Neuronal stem cell (in vitro differentiated cells): Measurements from ENCODE around the gene PCARE.

Source experiments
- DNase-seq: peaks from one replicate; pipeline ENCODE4 v3.0.0-alpha.2; 2013; ENCODE audit warnings: low spot score
- H2AFZ ChIP-seq: one replicate; pipeline ENCODE4 v1.6.1; 2013; ENCODE audit warnings: mild to moderate bottlenecking, low read length, inconsistent platforms
- H2AK5ac ChIP-seq: 2 replicates; pipeline ENCODE4 v1.6.1; 2013; ENCODE audit warnings: low read depth, mild to moderate bottlenecking, inconsistent platforms, low read length, moderate library complexity, mixed read lengths
- H2BK120ac ChIP-seq: 2 replicates; pipeline ENCODE4 v1.6.1; 2013; ENCODE audit warnings: low read depth, mild to moderate bottlenecking, inconsistent platforms, low read length, moderate library complexity, mixed read lengths
- H2BK12ac ChIP-seq: one replicate; pipeline ENCODE4 v1.6.1; 2013; ENCODE audit warnings: low read length, inconsistent platforms
- H2BK15ac ChIP-seq: 2 replicates; pipeline ENCODE4 v1.6.1; 2013; ENCODE audit warnings: mild to moderate bottlenecking, low read length, inconsistent platforms, mixed read lengths
- H2BK5ac ChIP-seq: one replicate; pipeline ENCODE4 v1.6.1; 2013; ENCODE audit warnings: inconsistent platforms, mild to moderate bottlenecking, low read length, moderate library complexity
- H3K14ac ChIP-seq: one replicate; pipeline ENCODE4 v1.6.1; 2013; ENCODE audit warnings: low read length, inconsistent platforms
- H3K18ac ChIP-seq: 2 replicates; pipeline ENCODE4 v1.6.1; 2013; ENCODE audit warnings: low read length, inconsistent platforms
- H3K23ac ChIP-seq: 2 replicates; pipeline ENCODE4 v1.6.1; 2013; ENCODE audit warnings: low read depth, mild to moderate bottlenecking, mixed read lengths, low read length, inconsistent platforms; ENCODE audit not compliant: poor library complexity
- H3K27ac ChIP-seq: replicated peaks from 3 replicates; pipeline ENCODE4 v1.5.1; 2013; ENCODE audit warnings: low read length, inconsistent platforms
- H3K27me3 ChIP-seq, 3 experiments: 2 replicates each; pipeline ENCODE4 v1.6.1; 2013; ENCODE audit warnings: low read length in 3 of 3, mild to moderate bottlenecking in 2 of 3, inconsistent platforms in 1 of 3, low read depth in 1 of 3, mixed read lengths in 1 of 3, moderate library complexity in 1 of 3; ENCODE audit not compliant: control insufficient read depth in 3 of 3, insufficient read depth in 3 of 3
- H3K36me3 ChIP-seq, 2 donors: replicated peaks in 1 of 2; 2 replicates each; pipeline ENCODE4 v1.6.1; 2013; ENCODE audit warnings: low read length in 2 of 2; ENCODE audit not compliant: control insufficient read depth in 2 of 2, insufficient read depth in 2 of 2
- H3K4ac ChIP-seq: 2 replicates; pipeline ENCODE4 v1.6.1; 2013; ENCODE audit warnings: inconsistent platforms, mild to moderate bottlenecking, low read length, moderate library complexity
- H3K4me1 ChIP-seq, 2 donors: 1 replicate in 1 of 2; 2 replicates in 1 of 2; pipeline ENCODE4 v1.6.1; 2013; ENCODE audit warnings: low read length in 2 of 2, low read depth in 1 of 2; ENCODE audit not compliant: control insufficient read depth in 2 of 2, insufficient read depth in 1 of 2
- H3K4me2 ChIP-seq: one replicate; pipeline ENCODE4 v1.6.1; 2013; ENCODE audit warnings: mild to moderate bottlenecking, low read length, inconsistent platforms; ENCODE audit not compliant: insufficient read depth, poor library complexity, severe bottlenecking
- H3K4me3 ChIP-seq, 2 donors: 2 replicates each; pipeline ENCODE4 v1.5.1; 2013; ENCODE audit warnings: low read length in 2 of 2, mild to moderate bottlenecking in 2 of 2, inconsistent platforms in 1 of 2, moderate library complexity in 1 of 2
- H3K79me1 ChIP-seq: one replicate; pipeline ENCODE4 v1.6.1; 2013; ENCODE audit warnings: low read depth, mild to moderate bottlenecking, inconsistent platforms, low read length, moderate library complexity
- H3K9ac ChIP-seq: one replicate; pipeline ENCODE4 v1.6.1; 2013; ENCODE audit warnings: mild to moderate bottlenecking, low read depth, low read length, inconsistent platforms; ENCODE audit not compliant: poor library complexity
- H3K9me3 ChIP-seq, 2 donors: replicated peaks in 1 of 2; 2 replicates each; pipeline versions ENCODE3 to v1.6.1; 2013; ENCODE audit warnings: low read length in 2 of 2, mild to moderate bottlenecking in 2 of 2, inconsistent platforms in 1 of 2, low read depth in 1 of 2, mixed read lengths in 1 of 2, moderate library complexity in 1 of 2; ENCODE audit not compliant: control insufficient read depth in 2 of 2, insufficient read depth in 1 of 2
- H4K8ac ChIP-seq: one replicate; pipeline ENCODE4 v1.6.1; 2013; ENCODE audit warnings: low read depth, mild to moderate bottlenecking, inconsistent platforms, low read length, moderate library complexity
- H4K91ac ChIP-seq: one replicate; pipeline ENCODE4 v1.6.1; 2013; ENCODE audit warnings: low read length, low read depth, mild to moderate bottlenecking, inconsistent platforms; ENCODE audit not compliant: poor library complexity
- WGBS, 2 donors: extraction: QIAGEN DNeasy Blood & Tissue Kit; methylation state at CpG; one replicate each; pipeline ENCODE4 v1.1.7; 2013; ENCODE audit warnings: missing lambda C conversion rate in 2 of 2, mixed read lengths in 1 of 2; ENCODE audit not compliant: insufficient read length in 2 of 2, insufficient replicate concordance in 1 of 2; ENCODE audit errors: extremely low coverage in 2 of 2; 5-methylcytosine and 5-hydroxymethylcytosine counted together

The PCARE gene

GRCh38 chr2:29061176-29061575 is 13.1 kb downstream of the PCARE start:
- no peak overlapping the region for H3K9ac ChIP-seq
- H3K4me3 ChIP-seq, result no peak overlapping the region
- no peak overlapping the region for H2AFZ ChIP-seq
- H3K79me1 ChIP-seq, result no peaks in the 10 kb centered on the region
- H2AK5ac ChIP-seq, result no peak overlapping the region
- no peak overlapping the region for H3K4ac ChIP-seq
- no peak overlapping the region for H4K91ac ChIP-seq
- H3K18ac ChIP-seq, result no peak overlapping the region
- DNase-seq, result no peak
- no peak overlapping the region for H2BK5ac ChIP-seq
- no peaks in the 10 kb centered on the region for H3K9me3 ChIP-seq
- no peak overlapping the region for H3K14ac ChIP-seq
- H4K8ac ChIP-seq, result no peak overlapping the region
- H3K36me3 ChIP-seq, result no peaks in the 10 kb centered on the region
- no peak overlapping the region for H3K23ac ChIP-seq
- H3K27ac ChIP-seq, result no peak overlapping the region
- no peak overlapping the region for H3K4me2 ChIP-seq
- H2BK15ac ChIP-seq, result no peak overlapping the region
- no CpG with 5 or more reads among the region's 6 CpGs for WGBS, 2 donors
- no peak overlapping the region for H2BK120ac ChIP-seq
- peaks cover 26 to 34% of the 10 kb centered on the region in 2 donors for H3K4me1 ChIP-seq
- no peak overlapping the region for H2BK12ac ChIP-seq
- peaks cover 0 to 31% (median 0%) of the 10 kb centered on the region in 3 experiments for H3K27me3 ChIP-seq

- Histone ChIP-seq H4K91ac (no peak overlapping the region), H3K79me1 (no peaks in the 10 kb centered on the region), H3K23ac (no peak overlapping the region), H3K4me1 (peaks cover 26 to 32% of the 10 kb centered on the region in 2 donors), H3K27me3 (peaks cover 0 to 31% (median 0%) of the 10 kb centered on the region in 3 experiments), H3K9me3 (no peaks in the 10 kb centered on the region), H4K8ac (no peak overlapping the region), H2BK15ac (no peak overlapping the region), H3K9ac (no peak overlapping the region), H3K4me3 (no peak overlapping the region), H2BK12ac (no peak overlapping the region), H3K4me2 (no peak overlapping the region), H3K36me3 (no peaks in the 10 kb centered on the region), H3K18ac (no peak overlapping the region), H2BK5ac (no peak overlapping the region), H3K27ac (no peak overlapping the region), H3K14ac (no peak overlapping the region), H3K4ac (no peak overlapping the region), H2AFZ (no peak overlapping the region), H2BK120ac (no peak overlapping the region), H2AK5ac (no peak overlapping the region)
- DNase-seq, result no peak
- no CpG with 5 or more reads among the region's 9 CpGs for WGBS, 2 donors
Measured at GRCh38 chr2:29060441-29060840, 13.9 kb downstream of the PCARE start.

GRCh38 chr2:29059624-29060023 is 14.7 kb downstream of the PCARE start:
- no peak overlapping the region for H2BK12ac ChIP-seq
- H3K79me1 ChIP-seq, result no peaks in the 10 kb centered on the region
- no peak overlapping the region for H2BK120ac ChIP-seq
- H2BK15ac ChIP-seq, result no peak overlapping the region
- H3K4me3 ChIP-seq, result no peak overlapping the region
- no peak overlapping the region for H3K4ac ChIP-seq
- H3K27ac ChIP-seq, result no peak overlapping the region
- H2AK5ac ChIP-seq, result no peak overlapping the region
- H4K8ac ChIP-seq, result no peak overlapping the region
- no peak overlapping the region for H4K91ac ChIP-seq
- H3K9me3 ChIP-seq, result no peaks in the 10 kb centered on the region
- DNase-seq, result no peak
- H3K4me2 ChIP-seq, result no peak overlapping the region
- H3K9ac ChIP-seq, result no peak overlapping the region
- peaks cover 0 to 31% (median 0%) of the 10 kb centered on the region in 3 experiments for H3K27me3 ChIP-seq
- H2AFZ ChIP-seq, result no peak overlapping the region
- H3K23ac ChIP-seq, result no peak overlapping the region
- no peaks in the 10 kb centered on the region for H3K36me3 ChIP-seq
- no peak overlapping the region for H3K14ac ChIP-seq
- no peak overlapping the region for H2BK5ac ChIP-seq
- WGBS, 2 donors, result no CpG with 5 or more reads among the region's 1 CpG
- H3K4me1 ChIP-seq, result peaks cover 21 to 24% of the 10 kb centered on the region in 2 donors
- H3K18ac ChIP-seq, result no peak overlapping the region

- no CpG with 5 or more reads among the region's 4 CpGs for WGBS, 2 donors
- no peak overlapping the region for H3K4ac ChIP-seq
Measured at GRCh38 chr2:29057006-29057405, 17.3 kb downstream of the PCARE start.

More at GRCh38 chr2:29057006-29057405, 17.3 kb downstream of the PCARE start:
- no peak overlapping the region for H2AFZ ChIP-seq
- H4K91ac ChIP-seq, result no peak overlapping the region
- H2BK15ac ChIP-seq, result no peak overlapping the region
- no peak overlapping the region for H2BK5ac ChIP-seq
- H3K4me1 ChIP-seq, result peaks cover 7 to 10% of the 10 kb centered on the region in 2 donors
- H3K27me3 ChIP-seq, result peaks cover 0 to 34% (median 0%) of the 10 kb centered on the region in 3 experiments
- no peak overlapping the region for H4K8ac ChIP-seq
- H3K79me1 ChIP-seq, result no peaks in the 10 kb centered on the region
- no peak overlapping the region for H3K4me2 ChIP-seq
- no peak overlapping the region for H3K23ac ChIP-seq
- no peak overlapping the region for H3K9ac ChIP-seq
- H3K14ac ChIP-seq, result no peak overlapping the region
- no peak for DNase-seq
- no peaks in the 10 kb centered on the region for H3K9me3 ChIP-seq
- H2AK5ac ChIP-seq, result no peak overlapping the region
- H2BK120ac ChIP-seq, result no peak overlapping the region
- H3K4me3 ChIP-seq, result no peak overlapping the region
- no peak overlapping the region for H3K27ac ChIP-seq
- no peak overlapping the region for H3K18ac ChIP-seq
- H3K36me3 ChIP-seq, result no peaks in the 10 kb centered on the region
- no peak overlapping the region for H2BK12ac ChIP-seq
